Lower leg skin (tissue), 3 donors: Measurements from ENCODE around the gene CALML6.

Experiments used
- POLR2A ChIP-seq, 2 donors: fragments of 450-650 bp; IDR thresholded peaks; one replicate each; pipeline ENCODE4 v1.6.1; 2016 to 2017; ENCODE audit warnings: antibody characterized with exemption in 2 of 2, mild to moderate bottlenecking in 1 of 2, moderate library complexity in 1 of 2
- TF ChIP-seq, protein P1 (sequence below), 3 donors: fragments of 450-650 bp; IDR thresholded peaks; one replicate each; pipeline ENCODE4 v1.5.1; 2016; ENCODE audit warnings: antibody characterized with exemption in 3 of 3, mild to moderate bottlenecking in 3 of 3, moderate library complexity in 2 of 3

DNA sequence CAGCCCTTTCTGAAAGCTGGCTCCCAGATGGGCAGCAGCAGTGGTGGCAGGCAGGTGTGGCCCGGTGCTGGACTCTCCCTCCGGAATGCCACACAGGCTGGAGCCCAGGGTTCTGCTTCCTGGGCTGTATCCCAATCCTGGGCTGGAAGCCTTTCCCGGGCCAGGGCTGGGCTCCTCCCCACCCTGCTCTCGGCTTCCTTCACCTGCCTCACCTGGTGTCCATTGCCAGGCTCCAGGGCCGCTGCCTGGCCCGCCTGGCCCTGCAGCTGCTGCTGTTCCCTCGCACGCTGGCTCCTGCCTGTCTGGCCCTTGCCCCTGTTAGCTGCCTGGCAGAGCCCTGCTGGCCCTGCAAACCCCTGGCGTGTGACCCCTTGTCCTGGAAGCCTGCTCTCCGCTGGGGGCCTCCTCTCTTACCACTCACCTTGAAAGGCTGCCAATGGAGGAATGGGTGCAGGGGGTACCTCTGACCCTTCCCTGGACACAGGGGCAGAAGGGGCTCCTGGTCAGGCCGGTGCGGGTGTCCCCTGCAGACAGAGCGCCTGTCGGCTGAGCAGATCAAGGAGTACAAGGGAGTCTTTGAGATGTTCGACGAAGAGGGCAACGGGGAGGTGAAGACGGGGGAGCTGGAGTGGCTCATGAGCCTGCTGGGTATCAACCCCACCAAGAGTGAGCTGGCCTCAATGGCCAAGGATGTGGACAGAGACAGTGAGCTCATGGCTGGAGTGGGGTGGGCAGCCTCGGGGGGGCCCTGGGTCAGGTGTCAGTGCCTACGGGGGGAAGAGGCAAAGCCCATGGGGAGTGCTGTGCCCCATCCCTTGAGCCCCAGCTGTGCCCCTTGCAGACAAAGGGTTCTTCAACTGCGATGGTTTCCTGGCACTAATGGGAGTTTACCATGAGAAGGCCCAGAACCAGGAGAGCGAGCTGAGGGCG is 1.1 kb downstream of the CALML6 start:
- TF ChIP-seq, protein P1, sequence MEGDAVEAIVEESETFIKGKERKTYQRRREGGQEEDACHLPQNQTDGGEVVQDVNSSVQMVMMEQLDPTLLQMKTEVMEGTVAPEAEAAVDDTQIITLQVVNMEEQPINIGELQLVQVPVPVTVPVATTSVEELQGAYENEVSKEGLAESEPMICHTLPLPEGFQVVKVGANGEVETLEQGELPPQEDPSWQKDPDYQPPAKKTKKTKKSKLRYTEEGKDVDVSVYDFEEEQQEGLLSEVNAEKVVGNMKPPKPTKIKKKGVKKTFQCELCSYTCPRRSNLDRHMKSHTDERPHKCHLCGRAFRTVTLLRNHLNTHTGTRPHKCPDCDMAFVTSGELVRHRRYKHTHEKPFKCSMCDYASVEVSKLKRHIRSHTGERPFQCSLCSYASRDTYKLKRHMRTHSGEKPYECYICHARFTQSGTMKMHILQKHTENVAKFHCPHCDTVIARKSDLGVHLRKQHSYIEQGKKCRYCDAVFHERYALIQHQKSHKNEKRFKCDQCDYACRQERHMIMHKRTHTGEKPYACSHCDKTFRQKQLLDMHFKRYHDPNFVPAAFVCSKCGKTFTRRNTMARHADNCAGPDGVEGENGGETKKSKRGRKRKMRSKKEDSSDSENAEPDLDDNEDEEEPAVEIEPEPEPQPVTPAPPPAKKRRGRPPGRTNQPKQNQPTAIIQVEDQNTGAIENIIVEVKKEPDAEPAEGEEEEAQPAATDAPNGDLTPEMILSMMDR (IDR thresholded peaks at IDR 0.05), result no peak
- no peak for TF ChIP-seq POLR2A (IDR thresholded peaks at IDR 0.05)
